HEK293 (cell line): Measurements from ENCODE around the gene GTPBP3.

Experiments
- ELK4 ChIP-seq: IDR thresholded peaks from 2 replicates; pipeline ENCODE4 v1.6.1; 2011; ENCODE audit warnings: mild to moderate bottlenecking, low read depth, low read length, borderline replicate concordance
- GLIS1 ChIP-seq: fragments of 450-650 bp; formaldehyde crosslinking; IDR thresholded peaks from 2 replicates; pipeline ENCODE4 v1.5.1; 2016; ENCODE audit warnings: missing biosample characterization, missing genetic modification characterization
- IKZF3 ChIP-seq: fragments of 450-650 bp; IDR thresholded peaks from 2 replicates; pipeline ENCODE4 v1.5.0; 2018; ENCODE audit warnings: missing biosample characterization, mild to moderate bottlenecking, missing genetic modification characterization, moderate library complexity
- MZF1 ChIP-seq: fragments of 450-650 bp; formaldehyde crosslinking; IDR thresholded peaks from 2 replicates; pipeline ENCODE4 v1.5.1; 2017; ENCODE audit warnings: missing biosample characterization, missing genetic modification characterization, borderline replicate concordance
- PATZ1 ChIP-seq: fragments of 450-650 bp; formaldehyde crosslinking; IDR thresholded peaks from 2 replicates; pipeline ENCODE4 v1.5.1; 2016; ENCODE audit warnings: missing biosample characterization, missing genetic modification characterization
- ZBTB11 ChIP-seq: fragments of 450-650 bp; formaldehyde crosslinking; conservative IDR thresholded peaks from 2 replicates; pipeline ENCODE4 v1.5.1; 2016; ENCODE audit warnings: low read depth, missing biosample characterization, missing genetic modification characterization
- ZFP3 ChIP-seq: fragments of 450-650 bp; formaldehyde crosslinking; IDR thresholded peaks from 2 replicates; pipeline ENCODE4 v1.5.1; 2016; ENCODE audit warnings: low read depth, missing biosample characterization, missing genetic modification characterization
- ZNF114 ChIP-seq: fragments of 450-650 bp; formaldehyde crosslinking; IDR thresholded peaks from 2 replicates; pipeline ENCODE4 v1.5.0; 2017; ENCODE audit warnings: missing biosample characterization, missing genetic modification characterization
- ZNF138 ChIP-seq: fragments of 450-650 bp; formaldehyde crosslinking; IDR thresholded peaks from 2 replicates; pipeline ENCODE4 v1.5.1; 2016; ENCODE audit warnings: missing biosample characterization, missing genetic modification characterization, borderline replicate concordance
- ZNF140 ChIP-seq: fragments of 450-650 bp; formaldehyde crosslinking; IDR thresholded peaks from 2 replicates; pipeline ENCODE4 v1.5.1; 2016; ENCODE audit warnings: missing biosample characterization, missing genetic modification characterization
- ZNF302 ChIP-seq: fragments of 450-650 bp; formaldehyde crosslinking; IDR thresholded peaks from 2 replicates; pipeline ENCODE4 v1.5.1; 2016; ENCODE audit warnings: missing biosample characterization, missing genetic modification characterization, low read depth
- ZNF335 ChIP-seq: fragments of 450-650 bp; formaldehyde crosslinking; conservative IDR thresholded peaks from 2 replicates; pipeline ENCODE4 v1.5.1; 2016; ENCODE audit warnings: missing biosample characterization, missing genetic modification characterization
- ZNF354C ChIP-seq: fragments of 450-650 bp; formaldehyde crosslinking; IDR thresholded peaks from 2 replicates; pipeline ENCODE4 v1.5.1; 2016; ENCODE audit warnings: missing biosample characterization, missing genetic modification characterization, low read depth, borderline replicate concordance
- ZNF473 ChIP-seq: fragments of 450-650 bp; formaldehyde crosslinking; IDR thresholded peaks from 2 replicates; pipeline ENCODE4 v1.5.1; 2017; ENCODE audit warnings: missing biosample characterization, missing genetic modification characterization
- ZNF639 ChIP-seq: fragments of 450-650 bp; formaldehyde crosslinking; IDR thresholded peaks from 2 replicates; pipeline ENCODE4 v1.5.1; 2016; ENCODE audit warnings: missing biosample characterization, missing genetic modification characterization
- TF ChIP-seq, protein P1 (sequence below): fragments of 450-650 bp; formaldehyde crosslinking; IDR thresholded peaks from 2 replicates; pipeline ENCODE4 v1.5.1; 2016; ENCODE audit warnings: missing biosample characterization, missing genetic modification characterization
- TF ChIP-seq, protein P2 (sequence below): fragments of 450-650 bp; formaldehyde crosslinking; IDR thresholded peaks from 2 replicates; pipeline ENCODE4 v1.5.1; 2016; ENCODE audit warnings: missing biosample characterization, missing genetic modification characterization
- TF ChIP-seq, protein P3 (sequence below): fragments of 450-650 bp; formaldehyde crosslinking; IDR thresholded peaks from 2 replicates; pipeline ENCODE4 v1.5.1; 2016; ENCODE audit warnings: missing biosample characterization, missing genetic modification characterization

The GTPBP3 gene

GRCh38 chr19:17333611-17334413, 3.5 kb upstream of the GTPBP3 start (continued):
- TF ChIP-seq, protein P1, sequence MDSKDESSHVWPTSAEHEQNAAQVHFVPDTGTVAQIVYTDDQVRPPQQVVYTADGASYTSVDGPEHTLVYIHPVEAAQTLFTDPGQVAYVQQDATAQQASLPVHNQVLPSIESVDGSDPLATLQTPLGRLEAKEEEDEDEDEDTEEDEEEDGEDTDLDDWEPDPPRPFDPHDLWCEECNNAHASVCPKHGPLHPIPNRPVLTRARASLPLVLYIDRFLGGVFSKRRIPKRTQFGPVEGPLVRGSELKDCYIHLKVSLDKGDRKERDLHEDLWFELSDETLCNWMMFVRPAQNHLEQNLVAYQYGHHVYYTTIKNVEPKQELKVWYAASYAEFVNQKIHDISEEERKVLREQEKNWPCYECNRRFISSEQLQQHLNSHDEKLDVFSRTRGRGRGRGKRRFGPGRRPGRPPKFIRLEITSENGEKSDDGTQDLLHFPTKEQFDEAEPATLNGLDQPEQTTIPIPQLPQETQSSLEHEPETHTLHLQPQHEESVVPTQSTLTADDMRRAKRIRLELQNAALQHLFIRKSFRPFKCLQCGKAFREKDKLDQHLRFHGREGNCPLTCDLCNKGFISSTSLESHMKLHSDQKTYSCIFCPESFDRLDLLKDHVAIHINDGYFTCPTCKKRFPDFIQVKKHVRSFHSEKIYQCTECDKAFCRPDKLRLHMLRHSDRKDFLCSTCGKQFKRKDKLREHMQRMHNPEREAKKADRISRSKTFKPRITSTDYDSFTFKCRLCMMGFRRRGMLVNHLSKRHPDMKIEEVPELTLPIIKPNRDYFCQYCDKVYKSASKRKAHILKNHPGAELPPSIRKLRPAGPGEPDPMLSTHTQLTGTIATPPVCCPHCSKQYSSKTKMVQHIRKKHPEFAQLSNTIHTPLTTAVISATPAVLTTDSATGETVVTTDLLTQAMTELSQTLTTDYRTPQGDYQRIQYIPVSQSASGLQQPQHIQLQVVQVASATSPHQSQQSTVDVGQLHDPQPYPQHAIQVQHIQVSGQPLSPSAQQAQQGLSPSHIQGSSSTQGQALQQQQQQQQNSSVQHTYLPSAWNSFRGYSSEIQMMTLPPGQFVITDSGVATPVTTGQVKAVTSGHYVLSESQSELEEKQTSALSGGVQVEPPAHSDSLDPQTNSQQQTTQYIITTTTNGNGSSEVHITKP (tag by site-specific recombination), result peak; percentile 69
- no peak for TF ChIP-seq ELK4
- no peak for TF ChIP-seq ZNF138
- TF ChIP-seq PATZ1 (tag by site-specific recombination), result no peak; the same call in none of the 2 replicates
- TF ChIP-seq ZNF140 (tag by site-specific recombination), result no peak
- no peak for TF ChIP-seq ZNF354C (tag by site-specific recombination)
- no peak for TF ChIP-seq ZFP3 (tag by site-specific recombination)
- TF ChIP-seq ZNF114 (tag by site-specific recombination), result no peak
- no peak for TF ChIP-seq ZNF473
- TF ChIP-seq ZNF302, result no peak
- no peak for TF ChIP-seq ZBTB11
- peak; percentile 86 for TF ChIP-seq ZNF639
- TF ChIP-seq MZF1 (tag by site-specific recombination), result no peak
- TF ChIP-seq IKZF3 (tag by site-specific recombination), result no peak
- TF ChIP-seq, protein P2, sequence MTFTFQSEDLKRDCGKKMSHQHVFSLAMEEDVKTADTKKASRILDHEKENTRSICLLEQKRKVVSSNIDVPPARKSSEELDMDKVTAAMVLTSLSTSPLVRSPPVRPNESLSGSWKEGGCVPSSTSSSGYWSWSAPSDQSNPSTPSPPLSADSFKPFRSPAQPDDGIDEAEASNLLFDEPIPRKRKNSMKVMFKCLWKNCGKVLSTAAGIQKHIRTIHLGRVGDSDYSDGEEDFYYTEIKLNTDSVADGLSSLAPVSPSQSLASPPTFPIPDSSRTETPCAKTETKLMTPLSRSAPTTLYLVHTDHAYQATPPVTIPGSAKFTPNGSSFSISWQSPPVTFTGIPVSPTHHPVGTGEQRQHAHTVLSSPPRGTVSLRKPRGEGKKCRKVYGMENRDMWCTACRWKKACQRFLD (tag by site-specific recombination), result no peak
- no peak for TF ChIP-seq GLIS1 (tag by site-specific recombination)
- no peak for TF ChIP-seq ZNF335 (tag by site-specific recombination)
- TF ChIP-seq, protein P3, sequence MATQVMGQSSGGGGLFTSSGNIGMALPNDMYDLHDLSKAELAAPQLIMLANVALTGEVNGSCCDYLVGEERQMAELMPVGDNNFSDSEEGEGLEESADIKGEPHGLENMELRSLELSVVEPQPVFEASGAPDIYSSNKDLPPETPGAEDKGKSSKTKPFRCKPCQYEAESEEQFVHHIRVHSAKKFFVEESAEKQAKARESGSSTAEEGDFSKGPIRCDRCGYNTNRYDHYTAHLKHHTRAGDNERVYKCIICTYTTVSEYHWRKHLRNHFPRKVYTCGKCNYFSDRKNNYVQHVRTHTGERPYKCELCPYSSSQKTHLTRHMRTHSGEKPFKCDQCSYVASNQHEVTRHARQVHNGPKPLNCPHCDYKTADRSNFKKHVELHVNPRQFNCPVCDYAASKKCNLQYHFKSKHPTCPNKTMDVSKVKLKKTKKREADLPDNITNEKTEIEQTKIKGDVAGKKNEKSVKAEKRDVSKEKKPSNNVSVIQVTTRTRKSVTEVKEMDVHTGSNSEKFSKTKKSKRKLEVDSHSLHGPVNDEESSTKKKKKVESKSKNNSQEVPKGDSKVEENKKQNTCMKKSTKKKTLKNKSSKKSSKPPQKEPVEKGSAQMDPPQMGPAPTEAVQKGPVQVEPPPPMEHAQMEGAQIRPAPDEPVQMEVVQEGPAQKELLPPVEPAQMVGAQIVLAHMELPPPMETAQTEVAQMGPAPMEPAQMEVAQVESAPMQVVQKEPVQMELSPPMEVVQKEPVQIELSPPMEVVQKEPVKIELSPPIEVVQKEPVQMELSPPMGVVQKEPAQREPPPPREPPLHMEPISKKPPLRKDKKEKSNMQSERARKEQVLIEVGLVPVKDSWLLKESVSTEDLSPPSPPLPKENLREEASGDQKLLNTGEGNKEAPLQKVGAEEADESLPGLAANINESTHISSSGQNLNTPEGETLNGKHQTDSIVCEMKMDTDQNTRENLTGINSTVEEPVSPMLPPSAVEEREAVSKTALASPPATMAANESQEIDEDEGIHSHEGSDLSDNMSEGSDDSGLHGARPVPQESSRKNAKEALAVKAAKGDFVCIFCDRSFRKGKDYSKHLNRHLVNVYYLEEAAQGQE (tag by site-specific recombination), result no peak
